ENCODE measurements around the gene ALS2.

The ALS2 gene

DNA sequence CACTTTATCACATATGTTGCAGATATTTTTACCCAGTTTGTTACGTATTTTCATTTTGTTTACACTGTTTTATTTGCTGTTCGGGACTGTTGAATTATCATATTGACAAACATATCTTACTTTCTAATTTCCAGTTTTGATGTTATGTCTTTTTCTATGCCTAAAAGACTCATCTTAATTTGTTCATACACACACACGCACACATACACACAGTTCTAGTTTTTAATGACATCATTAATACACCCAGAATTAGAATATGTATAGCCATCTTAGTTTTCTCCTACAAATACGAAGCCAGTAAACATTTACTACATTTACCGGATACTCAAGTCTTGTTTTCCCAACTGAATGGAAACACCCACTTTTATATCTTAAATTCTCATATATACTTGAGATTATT lies 29.2 kb downstream of the ALS2 start:
- no peak for DNase-seq

- no peak for DNase-seq
Measured at GRCh38 chr2:201746551-201746950, 34.2 kb downstream of the ALS2 start.

GRCh38 chr2:201735486-201735885 lies 45.2 kb downstream of the ALS2 start:
- no peak for DNase-seq

DNA sequence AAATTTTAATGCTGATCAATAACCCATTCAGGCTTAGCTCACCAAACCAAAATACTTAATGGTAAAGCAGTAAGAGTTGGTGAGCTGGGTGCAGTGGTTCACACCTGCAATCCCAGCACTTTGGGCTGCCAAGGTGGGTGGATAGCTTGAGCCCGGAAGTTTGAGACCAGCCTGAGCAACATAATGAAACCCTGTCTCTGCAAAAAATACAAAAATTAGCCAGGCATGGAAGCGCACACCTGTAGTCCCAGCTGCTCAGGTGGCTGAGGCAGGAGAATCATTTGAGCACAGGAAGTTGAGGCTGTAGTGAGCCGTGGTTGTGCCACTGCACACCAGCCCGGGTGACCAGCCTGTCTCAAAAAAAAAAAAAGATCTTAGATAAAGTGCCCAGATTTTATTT lies 46.6 kb downstream of the ALS2 start:
- DNase-seq = no peak

DNA sequence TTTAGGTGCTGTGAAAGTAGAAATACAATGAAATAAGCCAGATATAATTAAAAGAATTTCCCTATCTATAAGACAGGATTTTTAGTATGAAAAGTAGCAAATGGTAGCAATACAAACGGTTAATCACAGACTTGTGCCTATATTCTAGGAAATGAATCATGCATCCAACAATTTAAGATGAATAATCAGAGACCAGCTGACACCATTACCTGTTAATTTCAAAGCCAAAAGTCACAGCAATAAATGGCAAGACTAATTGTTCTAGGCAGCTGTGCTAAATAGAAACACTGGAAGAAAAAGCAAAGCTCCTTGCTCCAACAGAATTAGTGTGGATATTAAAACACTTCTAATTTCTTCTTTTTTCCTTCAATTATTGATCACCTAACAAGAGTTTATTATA lies 47.2 kb downstream of the ALS2 start:
- no peak for DNase-seq

DNA sequence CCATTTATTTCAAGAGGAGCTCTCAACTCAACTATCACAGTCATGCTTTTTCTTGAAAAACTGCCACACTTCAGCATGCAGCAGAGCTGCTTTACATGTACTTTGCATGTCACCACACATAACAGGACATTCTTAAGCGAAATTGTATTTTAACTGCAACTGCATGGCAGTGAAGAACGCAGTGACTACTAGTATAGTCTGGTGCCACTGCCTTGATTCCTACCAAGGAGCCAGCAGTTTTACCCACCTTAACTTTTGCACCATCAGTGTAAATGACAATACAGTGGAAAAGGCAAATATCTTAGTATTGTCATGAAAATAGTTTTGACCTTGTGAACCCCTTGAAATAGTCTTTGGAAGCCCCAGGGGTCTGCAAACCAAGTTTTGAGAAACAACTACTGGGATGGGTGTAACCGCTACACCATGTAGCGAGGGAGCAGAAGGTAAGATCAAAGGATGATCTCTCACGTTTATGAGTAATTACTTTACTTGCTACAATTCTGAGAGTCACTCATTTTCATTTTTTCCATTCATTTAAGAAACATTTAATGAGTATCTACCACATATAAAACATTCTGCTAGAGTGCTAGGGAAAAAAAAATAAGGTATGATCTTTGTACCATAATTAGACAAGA lies 50.0 kb downstream of the ALS2 start:
- DNase-seq = no peak

DNA sequence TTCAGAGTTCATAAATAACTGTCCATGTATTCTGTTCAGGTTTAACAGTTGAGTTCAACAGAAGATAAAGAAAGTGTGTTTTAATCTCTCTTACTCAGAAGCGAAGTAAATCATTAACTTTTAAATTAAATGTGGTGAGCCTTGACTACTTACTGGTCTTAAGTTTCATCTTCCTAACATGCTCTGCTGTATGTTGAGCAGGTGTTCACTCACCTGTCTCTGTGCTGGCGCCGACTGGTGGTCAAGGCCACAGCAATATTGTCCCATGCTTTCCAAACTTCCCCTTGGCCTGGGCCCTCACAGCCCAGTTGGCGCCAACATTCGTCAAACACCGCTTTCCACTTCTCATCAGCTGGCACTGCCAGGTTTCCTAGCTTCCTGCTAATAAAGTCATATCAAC lies 65.3 kb downstream of the ALS2 start:
- DNase-seq = no peak

- no peak for DNase-seq
Measured at GRCh38 chr2:201712726-201713125, 68.0 kb downstream of the ALS2 start.

DNA sequence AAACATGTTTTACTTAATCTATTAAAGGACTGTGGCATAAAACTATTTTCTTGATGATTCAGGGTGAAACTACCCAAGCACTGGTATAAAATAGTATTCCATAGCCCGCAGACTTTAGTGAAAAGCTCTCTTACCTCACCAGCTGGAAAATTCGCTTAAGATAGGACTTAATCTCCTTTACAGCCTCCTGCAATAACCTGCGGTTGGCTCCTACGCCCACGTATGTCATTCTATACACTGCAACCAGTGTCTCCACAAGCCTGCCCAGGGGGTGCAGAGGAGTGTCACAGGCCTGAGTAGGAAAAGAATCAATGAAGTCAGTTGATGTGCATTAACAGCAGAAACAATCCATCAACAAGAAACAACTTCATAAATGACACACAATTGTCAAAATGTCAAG lies 71.0 kb downstream of the ALS2 start:
- DNase-seq = no peak

DNA sequence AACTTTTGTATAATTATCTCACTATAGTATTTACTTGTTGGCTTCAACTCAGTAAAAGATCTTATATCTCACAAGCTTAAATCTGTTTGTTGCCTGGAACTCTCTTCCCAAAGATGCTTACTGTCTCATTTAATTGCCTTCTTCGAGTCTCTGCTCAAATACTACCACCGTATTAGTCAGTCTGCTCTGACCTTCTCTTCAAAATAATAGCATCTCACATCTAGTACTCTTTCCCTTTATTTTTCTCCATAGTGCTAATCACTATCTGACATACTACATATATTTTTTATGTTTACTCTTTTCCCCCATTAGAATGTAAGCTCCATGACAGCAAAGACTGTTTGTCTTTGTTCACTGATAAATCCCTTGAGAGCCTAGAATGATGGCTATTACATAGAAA lies 71.7 kb downstream of the ALS2 start:
- DNase-seq = no peak

DNA sequence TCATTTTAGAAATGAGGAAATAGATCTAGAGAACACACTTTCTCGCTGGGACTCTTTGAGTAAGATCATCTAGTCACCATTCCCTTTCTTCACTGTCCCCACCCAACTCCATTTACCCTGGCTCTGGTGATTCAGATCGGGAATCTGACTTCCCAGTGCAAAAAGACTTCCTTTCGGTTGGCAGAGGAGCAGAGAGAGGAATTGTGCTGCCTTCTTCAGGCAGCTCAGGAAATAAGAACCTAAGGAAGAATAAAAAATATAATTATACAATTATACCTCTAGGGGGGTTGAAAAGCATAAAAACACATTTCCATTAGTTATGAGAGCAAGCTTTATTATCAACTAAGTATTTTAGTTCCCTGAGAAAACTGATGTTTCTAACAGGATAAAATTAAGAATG lies 73.0 kb downstream of the ALS2 start:
- DNase-seq = no peak

- no peak for DNase-seq
Measured at GRCh38 chr2:201707142-201707541, 73.6 kb downstream of the ALS2 start.

- no peak for DNase-seq
Measured at GRCh38 chr2:201704536-201704935, 76.2 kb downstream of the ALS2 start.

GRCh38 chr2:201701646-201702045 lies 79.1 kb downstream of the ALS2 start:
- no peak for DNase-seq

DNA sequence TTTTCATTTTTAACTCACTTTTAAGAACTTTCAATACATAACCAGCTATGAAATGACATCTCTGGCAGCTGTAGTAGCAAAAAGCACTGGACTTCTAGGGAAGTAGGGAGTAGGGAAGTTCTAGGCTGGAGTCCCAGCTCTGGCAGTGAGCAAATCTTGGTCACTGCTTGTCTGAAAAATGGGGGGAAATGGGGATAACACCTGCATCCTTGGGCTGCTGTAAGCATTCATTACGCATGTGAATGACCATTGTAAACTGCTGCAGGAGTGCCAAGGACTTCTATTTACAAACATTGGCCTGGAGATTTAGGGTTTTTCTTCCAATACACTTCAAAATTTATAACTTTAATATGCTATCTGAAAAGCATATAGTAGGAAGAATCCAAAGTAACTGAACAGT lies 81.3 kb downstream of the ALS2 start:
- DNase-seq = no peak

GRCh38 chr2:201698588-201699226 lies 82.0 kb downstream of the ALS2 start, which contains the start of gene MPP4:
TSS of gene MPP4 (minus strand) at chr2:201698644. CDS start at chr2:201693954, 4,690 bp downstream.
- no peak for DNase-seq

DNA sequence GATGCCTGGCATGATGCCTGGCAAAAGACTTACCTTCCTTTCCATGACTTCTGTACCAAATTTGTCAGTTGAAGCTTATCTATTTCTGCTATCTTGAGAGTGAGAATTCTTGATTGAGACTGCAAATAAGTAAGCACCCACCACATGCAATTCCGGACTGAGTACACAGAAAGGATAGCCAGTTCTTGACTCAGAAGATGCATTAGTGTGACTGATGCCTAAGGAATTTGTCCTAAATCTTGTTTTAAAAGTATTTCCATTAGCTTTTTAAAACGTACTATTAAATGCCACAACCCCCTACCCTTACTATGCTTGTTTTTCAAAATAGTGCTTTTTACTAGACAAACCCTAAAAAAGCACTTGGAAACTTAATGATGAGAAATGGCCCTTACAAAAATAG lies 82.8 kb downstream of the ALS2 start:
- DNase-seq = peak; percentile 51

- no peak for DNase-seq
Measured at GRCh38 chr2:201696151-201696659, 84.5 kb downstream of the ALS2 start.

DNA sequence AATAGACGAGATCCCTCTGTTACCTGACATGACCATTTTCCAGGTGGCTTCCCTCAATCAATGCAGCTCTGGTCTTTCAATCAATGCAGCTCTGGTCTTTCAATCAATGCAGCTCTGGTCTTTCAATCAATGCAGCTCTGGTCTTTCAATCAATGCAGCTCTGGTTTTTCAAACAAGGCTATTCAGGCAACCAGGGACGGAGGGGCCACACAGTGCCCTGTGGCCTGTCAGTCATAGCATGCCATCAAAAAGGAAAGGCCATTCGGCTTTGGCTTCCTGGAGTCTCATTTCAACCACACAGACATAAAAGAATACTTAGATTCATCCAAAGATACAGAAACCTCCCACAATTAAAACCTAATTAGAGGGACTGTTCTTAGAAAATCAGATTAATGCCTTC lies 95.6 kb downstream of the ALS2 start:
- DNase-seq = no peak

DNA sequence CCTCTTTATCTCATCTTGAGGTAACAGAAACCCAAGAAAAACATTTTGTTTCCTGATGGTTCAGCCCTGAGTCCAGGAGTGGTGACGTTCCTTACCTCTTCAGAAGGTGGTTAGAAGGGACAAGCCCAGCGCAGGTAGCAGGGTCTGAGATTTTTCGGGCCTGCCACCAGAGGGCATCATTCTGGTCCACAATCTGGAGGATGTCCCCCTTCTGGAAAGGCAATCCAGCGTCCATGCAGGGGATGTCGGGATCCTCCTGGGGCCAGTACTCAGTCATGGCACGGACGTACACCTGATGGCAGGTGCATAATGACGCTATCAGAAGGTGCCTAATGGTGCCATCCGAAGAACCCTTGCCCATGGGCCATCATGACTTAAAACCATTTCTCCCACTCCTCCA lies 100.0 kb downstream of the ALS2 start:
- DNase-seq = no peak

DNA sequence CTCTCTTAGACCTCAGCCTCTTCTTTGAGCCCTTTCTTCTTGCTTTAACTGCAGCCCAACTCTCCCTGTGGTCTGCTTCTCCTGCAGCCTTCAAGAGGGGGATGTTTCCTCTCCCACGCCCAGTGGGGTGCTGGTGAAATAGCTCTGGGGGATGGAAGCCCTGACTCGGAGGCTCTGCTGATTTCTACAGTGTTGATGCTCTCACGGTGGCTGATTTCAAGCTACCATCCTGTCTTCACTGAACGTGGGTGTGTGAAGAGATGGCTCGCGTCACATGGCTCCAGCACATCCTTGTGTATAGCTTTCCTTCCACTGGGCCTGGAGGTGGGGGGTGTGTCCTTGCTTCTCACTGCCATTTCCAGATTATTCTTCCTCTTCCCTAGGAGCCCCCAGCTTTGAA lies 102.3 kb downstream of the ALS2 start:
- no peak for DNase-seq

GRCh38 chr2:201675454-201675853 lies 105.3 kb downstream of the ALS2 start:
- DNase-seq = no peak

- DNase-seq = no peak
Measured at GRCh38 chr2:201674794-201675193, 105.9 kb downstream of the ALS2 start.

DNA sequence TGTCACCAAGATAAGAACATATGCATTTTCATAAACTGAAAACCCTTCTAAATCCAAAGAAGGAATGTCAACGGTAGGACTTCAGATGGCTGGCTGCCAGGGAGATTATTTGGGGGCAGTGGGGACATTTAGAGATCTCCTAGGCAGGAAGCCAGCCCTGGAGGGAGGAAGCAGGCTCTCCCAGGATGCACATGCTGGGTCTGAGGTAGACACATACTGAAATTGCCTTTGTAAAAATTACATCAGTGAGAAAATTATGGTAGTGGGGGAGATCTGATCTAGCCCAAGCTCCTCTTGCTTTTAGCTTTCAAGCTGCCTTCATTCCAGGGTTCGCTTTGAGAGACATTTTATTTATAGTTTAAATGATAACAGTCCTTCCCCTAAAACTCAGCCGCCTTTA lies 106.4 kb downstream of the ALS2 start:
- no peak for DNase-seq

DNA sequence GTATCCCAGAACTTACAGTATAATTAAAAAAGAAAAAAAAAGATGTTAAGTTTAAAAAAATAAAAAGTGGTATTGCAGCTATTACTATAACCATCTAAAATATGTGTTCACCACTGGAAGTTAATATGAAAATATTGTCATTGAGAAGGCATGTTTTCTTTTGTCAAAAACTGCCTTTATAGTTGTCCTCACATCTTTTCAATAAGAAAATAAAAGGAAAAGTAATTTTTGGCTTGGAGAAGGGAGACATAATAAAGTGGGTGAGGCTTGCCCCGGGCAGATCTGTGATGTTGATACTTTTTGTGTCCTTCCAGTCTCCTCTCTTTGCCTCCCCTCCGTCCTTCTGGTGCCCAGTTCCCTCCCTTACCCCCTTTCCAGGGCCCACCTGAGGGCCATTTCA lies 107.2 kb downstream of the ALS2 start:
- no peak for DNase-seq

Data from amniotic stem cell (primary cell).